ENCODE results near the gene NETO1. TPM values are rescaled to one million over a fixed set of nuclear protein-coding genes. Genes with fewer than 3 reads are reported as not detected.

NETO1 gene
- polyA plus RNA-seq, 2 of the 4 experiments (the other 2 are of a cell fraction), result 0.04 TPM; not detected in 1

- ChIA-PET POLR2A (no interaction called here), CTCF (interaction anchor here (1.5 kb wide), 1 partner anchor 10 kb away, joined by 7 read pairs; no protein-coding TSS in a partner anchor)
- Histone ChIP-seq H3K4me2 (no peak overlapping the region), H3K27ac (no peak overlapping the region), H3K4me1 (no peaks in the 10 kb centered on the region), H3K9me3 (no peaks in the 10 kb centered on the region), H3K4me3 (no peak overlapping the region)
- DNase-seq (ENCODE audit: low read depth in 1 of 2, low spot score in 1 of 2) (no peak), ATAC-seq (no peak), FAIRE-seq (no peak)
- 45% methylated on average over 4 of the region's 4 CpGs for WGBS (ENCODE audit: missing lambda C conversion rate)
- TF ChIP-seq EHF (CRISPR knock-in tag; IDR thresholded peaks at IDR 0.05) (no peak), POLR2AphosphoS2 (conservative IDR thresholded peaks at IDR 0.05; ENCODE audit: low read length) (no peak), GATA3 (IDR thresholded peaks at IDR 0.05; ENCODE audit: borderline replicate concordance) (no peak), HOXA7 (CRISPR knock-in tag; IDR thresholded peaks at IDR 0.05) (no peak)
Measured at GRCh38 chr18:72752220-72752619, 115.6 kb downstream of the NETO1 start.

DNA sequence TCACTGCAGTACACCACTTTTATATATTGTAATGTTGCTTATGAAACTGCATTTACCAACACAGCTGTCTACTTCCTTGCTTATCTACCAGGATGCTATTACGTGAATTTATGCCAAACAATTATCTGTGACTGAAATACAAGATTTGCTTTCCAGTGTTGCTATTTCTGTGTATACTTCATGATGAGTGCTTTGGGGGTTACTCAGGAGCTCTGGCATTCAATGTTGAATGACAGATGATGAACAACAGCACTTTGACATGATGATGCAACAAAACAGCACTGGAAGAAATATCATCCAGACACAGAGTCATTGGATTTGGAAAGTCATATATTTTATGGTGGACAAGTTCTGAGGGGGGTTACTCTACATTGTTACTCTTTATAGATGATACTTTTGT, 125.8 kb downstream of the NETO1 start:
- no peak for ATAC-seq
- H3K27ac ChIP-seq, result no peak overlapping the region
- no peak for TF ChIP-seq EP300 (IDR thresholded peaks at IDR 0.05)
- TF ChIP-seq CHD2 (IDR thresholded peaks at IDR 0.05; ENCODE audit: low read length, partially characterized antibody), result no peak
- TF ChIP-seq HOXB13 (CRISPR knock-in tag; IDR thresholded peaks at IDR 0.05; ENCODE audit: low read depth), result no peak
- TF ChIP-seq BHLHE40 (IDR thresholded peaks at IDR 0.05; ENCODE audit: low read depth, low read length), result no peak
- no peak for TF ChIP-seq ESRRA (IDR thresholded peaks at IDR 0.05; ENCODE audit: borderline replicate concordance, low read length)
- no peak for TF ChIP-seq CBX2 (IDR thresholded peaks at IDR 0.05; ENCODE audit: borderline replicate concordance, low read depth)
- TF ChIP-seq BCL3 (IDR thresholded peaks at IDR 0.05), result no peak
- no peak for TF ChIP-seq SMC3 (IDR thresholded peaks at IDR 0.05)
- TF ChIP-seq KDM5A (IDR thresholded peaks at IDR 0.05), result no peak
- no peak for TF ChIP-seq KDM1A (IDR thresholded peaks at IDR 0.05; ENCODE audit: low read depth)
- TF ChIP-seq, protein P1, sequence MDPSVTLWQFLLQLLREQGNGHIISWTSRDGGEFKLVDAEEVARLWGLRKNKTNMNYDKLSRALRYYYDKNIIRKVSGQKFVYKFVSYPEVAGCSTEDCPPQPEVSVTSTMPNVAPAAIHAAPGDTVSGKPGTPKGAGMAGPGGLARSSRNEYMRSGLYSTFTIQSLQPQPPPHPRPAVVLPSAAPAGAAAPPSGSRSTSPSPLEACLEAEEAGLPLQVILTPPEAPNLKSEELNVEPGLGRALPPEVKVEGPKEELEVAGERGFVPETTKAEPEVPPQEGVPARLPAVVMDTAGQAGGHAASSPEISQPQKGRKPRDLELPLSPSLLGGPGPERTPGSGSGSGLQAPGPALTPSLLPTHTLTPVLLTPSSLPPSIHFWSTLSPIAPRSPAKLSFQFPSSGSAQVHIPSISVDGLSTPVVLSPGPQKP (IDR thresholded peaks at IDR 0.05; ENCODE audit: low read depth, low read length), result no peak
- no peak for TF ChIP-seq ZNF302 (CRISPR knock-in tag; IDR thresholded peaks at IDR 0.05)
- TF ChIP-seq ZSCAN20 (CRISPR knock-in tag; IDR thresholded peaks at IDR 0.05), result no peak
- TF ChIP-seq MAX (IDR thresholded peaks at IDR 0.05), result no peak
- TF ChIP-seq REST (IDR thresholded peaks at IDR 0.05), result no peak
- TF ChIP-seq RARB (CRISPR knock-in tag; IDR thresholded peaks at IDR 0.05), result no peak
- no peak for TF ChIP-seq HDAC2 (IDR thresholded peaks at IDR 0.05)
- TF ChIP-seq ATOH8 (CRISPR knock-in tag; IDR thresholded peaks at IDR 0.05; ENCODE audit: low read depth), result no peak
- no peak for TF ChIP-seq FOSB (CRISPR knock-in tag; IDR thresholded peaks at IDR 0.05)
- TF ChIP-seq TP53 (CRISPR knock-in tag; IDR thresholded peaks at IDR 0.05), result no peak
- WGBS (ENCODE audit: missing lambda C conversion rate), result 30% methylated on average over 1 of the region's 1 CpG
- CTCF ChIA-PET, result no interaction called here
- FAIRE-seq, result no peak
- no peak overlapping the region for H3K4me3 ChIP-seq
- no peaks in the 10 kb centered on the region for H3K9me3 ChIP-seq
- H3K4me2 ChIP-seq, result peak overlapping the region; percentile 12; the same call in 1 of the 3 replicates
- H3K4me1 ChIP-seq, result no peaks in the 10 kb centered on the region
- DNase-seq (ENCODE audit: low read depth in 1 of 2, low spot score in 1 of 2), result no peak
- POLR2A ChIA-PET, result no interaction called here
